DMS 273 treated with DMSO at 0.1 percent for 48 hours (cell line): ENCODE data around the gene CCDC3.

Source experiments
- DNase-seq: peaks from one replicate; lab custom pipeline; 2025; lab: John Stamatoyannopoulos, UW

CCDC3 gene

GRCh38 chr10:13000431-13000830 lies 1.1 kb downstream of the CCDC3 start:
- DNase-seq = no peak

DNA sequence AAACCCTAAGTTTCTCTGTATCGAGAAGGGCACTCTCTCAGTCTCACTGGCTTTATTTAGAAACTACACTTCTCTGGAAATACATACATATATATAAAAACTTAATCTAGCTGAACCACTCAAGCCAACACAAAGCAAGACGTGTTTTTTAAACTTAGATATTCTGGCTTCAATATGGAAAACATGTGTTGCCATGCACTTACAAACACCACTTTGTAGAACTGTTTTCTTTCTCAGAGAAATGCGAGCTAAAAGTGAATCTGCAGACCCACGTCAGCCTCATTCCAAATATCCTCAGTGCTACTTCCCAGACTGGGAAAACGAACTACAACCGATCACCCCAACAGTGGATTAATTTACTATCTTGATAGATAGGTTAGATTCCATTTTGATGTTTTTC lies 1.7 kb downstream of the CCDC3 start:
- DNase-seq = no peak

GRCh38 chr10:12995425-12995861 lies 6.1 kb downstream of the CCDC3 start:
- DNase-seq = no peak

- no peak for DNase-seq
These were observed 7.9 kb downstream of the CCDC3 start for GRCh38 chr10:12993595-12993994.

DNA sequence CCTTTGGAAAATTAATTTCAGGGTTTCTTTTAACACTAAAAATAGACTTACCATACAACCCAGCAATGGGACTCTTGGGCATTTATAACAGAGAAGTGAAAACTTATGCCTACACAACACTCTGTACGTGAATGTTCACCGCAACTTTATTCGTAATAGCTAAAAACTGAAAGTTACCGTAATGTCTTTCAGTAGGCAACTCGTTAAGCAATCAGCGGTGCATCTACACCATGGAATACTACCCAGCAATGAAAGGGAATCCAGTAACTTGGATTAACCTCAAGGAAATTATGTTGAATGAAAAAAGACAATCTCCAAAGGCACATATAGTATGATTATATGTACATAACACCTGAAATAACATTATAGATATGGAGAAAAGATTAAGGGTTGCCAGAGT lies 16.2 kb downstream of the CCDC3 start:
- no peak for DNase-seq

DNA sequence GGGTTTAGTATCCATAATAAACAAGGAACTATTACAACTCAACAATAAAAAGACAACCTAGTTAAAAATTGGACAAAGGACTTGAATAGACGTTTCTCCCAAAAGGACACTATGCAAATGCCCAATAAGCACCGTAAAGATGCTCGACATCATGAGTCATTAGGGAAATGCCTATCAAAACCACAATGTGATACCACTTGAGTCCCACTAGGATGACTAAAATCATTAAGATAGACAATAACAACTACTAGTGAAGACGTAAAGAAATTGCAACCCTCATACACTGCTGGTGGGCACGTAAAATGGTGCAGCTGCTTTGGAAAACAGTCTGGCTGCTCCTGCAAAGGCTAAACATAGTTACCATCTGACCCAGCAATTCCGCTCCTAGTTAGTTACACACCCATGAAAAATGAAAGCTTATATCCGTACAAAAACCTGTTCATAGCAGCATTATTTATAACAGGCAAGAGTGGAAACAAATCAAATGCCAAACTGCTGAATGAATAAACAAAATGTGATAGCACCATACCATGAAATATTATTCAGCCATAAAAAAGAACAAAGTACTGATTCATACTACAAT lies 17.3 kb downstream of the CCDC3 start:
- no peak for DNase-seq

DNA sequence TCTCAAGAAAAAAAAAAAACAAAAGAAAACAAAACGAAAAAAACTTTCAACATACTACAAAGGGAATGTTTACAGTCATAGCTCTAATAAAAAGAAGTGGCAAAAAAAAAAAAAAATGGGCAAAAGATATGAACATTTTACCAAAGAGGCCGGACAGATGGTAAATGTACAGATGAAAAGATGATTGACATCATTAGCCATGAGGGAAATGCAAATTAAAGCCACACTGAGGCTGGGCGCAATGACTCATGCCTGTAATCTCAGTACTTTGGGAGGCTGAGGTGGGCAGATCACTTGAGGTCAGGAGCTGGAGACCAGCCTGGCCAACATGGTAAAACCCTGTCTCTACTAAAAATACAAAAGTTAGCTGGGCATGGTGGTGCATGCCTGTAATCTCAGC lies 17.9 kb downstream of the CCDC3 start:
- DNase-seq = peak; percentile 7

- no peak for DNase-seq
These were observed 19.9 kb downstream of the CCDC3 start for GRCh38 chr10:12981570-12981969.

DNA sequence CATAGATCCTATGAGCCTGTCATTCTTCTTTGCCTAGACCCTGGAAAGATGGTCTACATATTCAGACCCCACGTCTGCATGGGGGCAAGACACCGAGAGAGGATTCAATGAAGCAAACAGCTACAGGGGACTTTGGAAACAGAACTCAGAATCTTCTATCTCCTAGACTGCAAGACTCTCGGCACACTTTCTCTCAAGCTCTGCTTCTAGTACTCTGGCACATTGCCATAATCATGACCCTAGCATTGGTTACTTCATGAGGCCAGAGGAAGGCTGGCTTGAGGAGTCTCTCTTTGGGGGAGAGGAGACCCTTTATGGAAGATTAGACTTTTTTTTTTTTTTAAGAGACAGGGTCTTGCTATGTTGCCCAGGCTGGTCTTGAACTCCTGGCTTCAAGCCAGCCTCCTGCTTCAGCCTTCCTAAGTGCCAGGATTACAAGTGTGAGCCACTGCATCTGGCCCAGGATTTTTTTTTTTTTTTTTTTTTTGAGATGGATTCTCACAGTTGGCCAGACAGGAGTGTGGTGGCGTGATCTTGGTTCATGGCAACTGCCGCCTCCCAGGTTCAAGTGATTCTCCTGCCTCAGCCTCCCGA lies 20.7 kb downstream of the CCDC3 start:
- no peak for DNase-seq

- no peak for DNase-seq
These were observed 21.3 kb downstream of the CCDC3 start for GRCh38 chr10:12980102-12980661.

GRCh38 chr10:12978891-12979290 lies 22.6 kb downstream of the CCDC3 start:
- DNase-seq = no peak

DNA sequence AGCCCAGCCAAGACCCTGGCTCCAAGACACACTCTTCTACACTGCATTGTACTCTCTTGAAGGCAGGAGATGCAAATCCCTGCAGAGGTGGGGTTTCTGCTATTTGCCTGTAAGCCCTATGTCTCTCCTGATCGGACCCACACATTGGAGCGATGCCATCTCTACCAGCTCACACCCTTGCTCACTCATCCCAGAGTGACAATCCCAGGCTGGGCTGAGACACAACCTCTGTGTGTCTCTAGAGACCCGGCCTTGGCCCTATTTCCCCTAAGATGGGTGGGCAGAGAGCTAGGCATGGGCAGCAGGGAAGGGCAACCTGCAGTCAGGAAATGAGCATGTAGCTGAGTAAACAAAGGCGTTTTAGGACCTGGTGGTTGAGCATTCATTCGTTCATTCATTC lies 25.6 kb downstream of the CCDC3 start:
- no peak for DNase-seq

- no peak for DNase-seq
These were observed 26.2 kb downstream of the CCDC3 start for GRCh38 chr10:12975266-12975665.

DNA sequence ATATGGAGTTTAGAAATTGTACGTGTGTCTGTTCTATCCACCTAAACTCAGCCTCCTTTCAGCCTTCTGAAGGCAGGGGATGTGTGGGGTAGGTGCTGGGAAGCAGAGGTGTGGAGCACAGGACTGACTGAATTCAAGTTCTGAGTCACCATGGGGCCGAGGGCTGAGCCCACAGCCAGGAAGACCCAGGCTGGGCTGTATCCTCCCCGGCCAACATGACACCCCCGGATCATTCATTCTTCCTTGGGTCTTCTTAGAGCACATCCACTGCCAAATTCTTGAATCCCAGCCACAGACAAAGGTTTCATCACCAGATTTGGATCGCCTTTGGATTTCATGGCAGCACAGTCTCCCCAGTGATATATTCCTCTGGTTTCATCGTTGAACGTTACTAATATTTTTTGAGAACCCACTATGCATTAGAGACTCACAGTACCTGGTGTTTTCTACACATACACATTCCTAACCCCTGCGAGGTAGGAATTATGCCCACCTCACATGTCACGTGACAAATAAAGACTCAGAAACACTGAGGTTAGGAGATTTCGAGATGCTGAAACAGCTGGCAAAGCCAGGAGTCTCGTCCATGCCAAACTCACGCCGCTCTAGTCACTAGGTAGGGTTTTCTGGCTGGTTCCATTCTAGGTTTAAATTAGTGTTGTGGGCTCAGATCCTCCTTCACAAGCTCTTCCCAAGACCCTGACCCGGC lies 26.9 kb downstream of the CCDC3 start:
- no peak for DNase-seq

GRCh38 chr10:12974078-12974477 lies 27.4 kb downstream of the CCDC3 start:
- DNase-seq = no peak

DNA sequence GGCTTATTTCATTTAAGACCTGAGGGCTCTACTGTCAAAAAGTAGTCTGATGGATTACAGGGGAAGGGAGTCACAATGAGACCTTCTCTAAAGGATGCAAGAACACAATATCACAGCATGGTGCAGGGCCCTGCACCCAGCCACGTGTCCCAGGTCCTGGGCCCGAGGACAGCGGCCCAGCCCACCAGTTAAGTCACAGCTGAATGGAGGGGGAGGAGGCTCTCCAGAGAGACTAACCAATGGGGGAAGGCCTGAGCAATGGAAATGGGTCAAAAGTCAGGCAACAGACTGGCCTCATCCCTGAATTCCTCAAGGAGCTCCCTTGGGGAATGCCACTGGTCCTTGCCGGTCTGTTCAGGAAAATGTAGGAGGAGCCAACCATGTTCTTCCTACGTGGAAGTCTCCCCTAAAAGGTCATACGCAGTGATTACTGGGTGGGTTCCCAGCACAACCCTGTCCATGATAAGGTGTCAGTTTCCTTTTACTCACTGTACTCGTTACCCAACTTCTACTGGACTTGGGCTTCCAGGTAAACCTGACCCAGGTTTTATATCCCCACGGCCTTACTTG lies 28.3 kb downstream of the CCDC3 start:
- no peak for DNase-seq

DNA sequence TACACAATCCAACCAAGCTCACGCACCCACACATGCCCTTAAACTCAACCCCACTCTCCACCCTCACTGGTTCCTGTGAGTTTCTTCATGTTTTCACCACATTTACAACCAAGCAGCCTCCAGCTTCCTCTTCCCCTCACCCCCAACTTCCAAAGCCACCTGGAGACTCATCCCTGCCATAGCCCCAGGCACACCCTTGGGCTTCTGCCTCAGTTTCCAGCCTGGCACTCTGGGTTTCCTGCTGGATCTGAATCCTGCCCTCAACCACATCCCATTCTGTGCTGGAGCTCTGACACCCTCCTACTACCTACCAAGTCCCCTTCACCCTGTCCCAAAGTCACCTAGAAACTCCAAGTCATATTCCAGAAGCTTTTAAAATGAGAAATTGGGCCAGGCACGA lies 29.4 kb downstream of the CCDC3 start:
- no peak for DNase-seq

GRCh38 chr10:12971001-12971788 lies 30.3 kb downstream of the CCDC3 start:
- DNase-seq = no peak

DNA sequence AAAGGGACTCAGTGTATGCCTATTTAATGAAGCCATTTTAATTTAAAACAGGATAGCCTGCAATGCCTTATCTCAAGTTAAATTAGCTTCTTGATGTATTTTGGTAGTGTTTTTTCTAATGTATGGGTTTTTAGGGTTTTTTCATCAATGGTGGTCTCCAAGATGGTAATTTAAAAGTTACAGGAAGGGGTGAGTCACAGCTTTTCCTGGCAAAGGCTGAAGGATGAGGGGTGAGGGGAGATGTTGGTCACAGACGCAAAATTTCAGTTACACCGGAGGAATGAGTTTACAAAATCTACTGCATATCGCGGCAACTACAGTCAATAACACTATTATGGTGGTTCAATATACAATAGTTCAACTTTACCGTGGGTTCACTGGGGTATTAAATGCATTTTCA lies 31.6 kb downstream of the CCDC3 start:
- DNase-seq = no peak

- no peak for DNase-seq
These were observed 35.4 kb downstream of the CCDC3 start for GRCh38 chr10:12966067-12966466.

DNA sequence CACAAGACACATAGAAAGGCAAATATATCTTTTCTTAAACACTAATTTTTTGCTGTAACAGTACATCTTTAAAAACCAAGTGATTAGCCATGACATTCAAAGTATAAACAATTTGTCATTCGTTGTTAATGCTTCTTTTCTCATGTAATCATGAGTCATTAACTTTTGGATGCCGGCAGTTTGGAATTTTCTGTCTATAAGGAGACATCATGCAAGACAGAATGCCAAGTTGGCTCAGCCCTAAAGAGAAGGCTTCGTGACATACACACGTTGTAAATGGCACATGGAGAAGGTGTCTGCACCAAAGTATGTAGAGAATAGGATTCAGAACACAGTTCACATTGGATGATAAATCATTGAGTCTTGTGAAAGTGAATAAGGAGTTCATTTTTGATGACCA lies 35.9 kb downstream of the CCDC3 start:
- no peak for DNase-seq

DNA sequence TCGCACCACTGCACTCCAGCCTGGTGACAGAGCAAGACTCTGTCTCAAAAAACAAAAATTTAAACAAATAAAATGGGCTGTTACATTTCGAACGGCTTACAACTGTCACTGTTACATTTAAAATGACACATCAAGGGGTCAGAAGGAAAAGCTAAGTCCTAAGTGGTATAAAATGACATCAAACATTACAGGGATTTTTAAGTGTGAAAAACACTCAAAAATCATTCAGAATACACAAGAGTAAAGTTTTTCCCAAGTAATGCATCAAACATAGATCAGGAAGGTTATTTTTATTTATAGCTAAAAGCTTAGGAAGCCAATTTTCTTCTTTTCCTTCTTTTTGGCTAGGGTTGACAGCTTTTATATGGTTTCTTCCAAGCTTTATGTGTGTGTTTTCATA lies 39.0 kb downstream of the CCDC3 start:
- no peak for DNase-seq
